ENCODE measurements around the gene ABCD4. TPM values are rescaled to one million over a fixed set of nuclear protein-coding genes. Genes with fewer than 3 reads are reported as not detected.

The ABCD4 gene
- polyA plus RNA-seq, 1 donor (not counting 4 experiments of a cell fraction or from before 2014, with no cell fraction given), result 12.9 TPM

GRCh38 chr14:74299061-74299545 is 3.6 kb downstream of the ABCD4 start:
- H3K4me1 ChIP-seq (ENCODE audit: control insufficient read depth, extremely low read depth, insufficient read depth, low read length), result peaks cover 8% of the 10 kb centered on the region
- dilution Hi-C loops (cut with MboI; ENCODE audit: extremely low pct_ligation_motif_present, low sequenced_read_pairs), result no loop called here
- no peak for TF ChIP-seq EZH2 (IDR thresholded peaks at IDR 0.05; ENCODE audit: low read length)
- TF ChIP-seq, protein P1, sequence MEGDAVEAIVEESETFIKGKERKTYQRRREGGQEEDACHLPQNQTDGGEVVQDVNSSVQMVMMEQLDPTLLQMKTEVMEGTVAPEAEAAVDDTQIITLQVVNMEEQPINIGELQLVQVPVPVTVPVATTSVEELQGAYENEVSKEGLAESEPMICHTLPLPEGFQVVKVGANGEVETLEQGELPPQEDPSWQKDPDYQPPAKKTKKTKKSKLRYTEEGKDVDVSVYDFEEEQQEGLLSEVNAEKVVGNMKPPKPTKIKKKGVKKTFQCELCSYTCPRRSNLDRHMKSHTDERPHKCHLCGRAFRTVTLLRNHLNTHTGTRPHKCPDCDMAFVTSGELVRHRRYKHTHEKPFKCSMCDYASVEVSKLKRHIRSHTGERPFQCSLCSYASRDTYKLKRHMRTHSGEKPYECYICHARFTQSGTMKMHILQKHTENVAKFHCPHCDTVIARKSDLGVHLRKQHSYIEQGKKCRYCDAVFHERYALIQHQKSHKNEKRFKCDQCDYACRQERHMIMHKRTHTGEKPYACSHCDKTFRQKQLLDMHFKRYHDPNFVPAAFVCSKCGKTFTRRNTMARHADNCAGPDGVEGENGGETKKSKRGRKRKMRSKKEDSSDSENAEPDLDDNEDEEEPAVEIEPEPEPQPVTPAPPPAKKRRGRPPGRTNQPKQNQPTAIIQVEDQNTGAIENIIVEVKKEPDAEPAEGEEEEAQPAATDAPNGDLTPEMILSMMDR (optimal IDR thresholded peaks at IDR 0.05 in 1 of 3, IDR thresholded peaks at IDR 0.05 in 1 of 3, conservative IDR thresholded peaks at IDR 0.05 in 1 of 3; ENCODE audit: extremely low read depth in 1 of 3, insufficient read depth in 2 of 3, low read length in 3 of 3), result no peak
- H3K27me3 ChIP-seq (ENCODE audit: control insufficient read depth, extremely low read depth, insufficient read depth, low read length), result no peaks in the 10 kb centered on the region
- no peak overlapping the region for H2AFZ ChIP-seq (ENCODE audit: control insufficient read depth, low read length)
- DNase-seq (ENCODE audit: low read depth, low spot score), result no peak
- H3K9me1 ChIP-seq (ENCODE audit: control insufficient read depth, extremely low read depth, insufficient read depth, low read length), result no peaks in the 10 kb centered on the region
- H4K20me1 ChIP-seq (ENCODE audit: control insufficient read depth, extremely low read depth, insufficient read depth, low read length), result no peaks in the 10 kb centered on the region
- no peak overlapping the region for H3K9ac ChIP-seq (ENCODE audit: control insufficient read depth, extremely low read depth, insufficient read depth, low read length)
- peaks cover 16% of the 10 kb centered on the region for H3K79me2 ChIP-seq (ENCODE audit: control insufficient read depth, insufficient read depth, low read length)
- FAIRE-seq, result no peak
- H3K36me3 ChIP-seq (ENCODE audit: control insufficient read depth in 2 of 2, extremely low read depth in 1 of 2, insufficient read depth in 2 of 2, low read length in 2 of 2), result peaks cover 11 to 12% of the 10 kb centered on the region in 2 experiments
- H3K27ac ChIP-seq (ENCODE audit: control insufficient read depth, insufficient read depth, low read length), result no peak overlapping the region
- H3K4me3 ChIP-seq (ENCODE audit: control insufficient read depth in 2 of 3, extremely low read depth in 1 of 3, insufficient read depth in 2 of 3, low read depth in 1 of 3, low read length in 3 of 3), result no peak overlapping the region
- H3K4me2 ChIP-seq (ENCODE audit: control insufficient read depth, extremely low read depth, insufficient read depth, low read depth, low read length), result no peak overlapping the region
- H3K9me3 ChIP-seq (ENCODE audit: control insufficient read depth, low read depth, low read length), result no peaks in the 10 kb centered on the region

GRCh38 chr14:74297986-74298385 is 4.7 kb downstream of the ABCD4 start:
- Histone ChIP-seq H3K79me2 (ENCODE audit: control insufficient read depth, insufficient read depth, low read length) (peaks cover 16% of the 10 kb centered on the region), H3K9ac (ENCODE audit: control insufficient read depth, extremely low read depth, insufficient read depth, low read length) (no peak overlapping the region), H3K9me3 (ENCODE audit: control insufficient read depth, low read depth, low read length) (no peaks in the 10 kb centered on the region), H3K4me1 (ENCODE audit: control insufficient read depth, extremely low read depth, insufficient read depth, low read length) (peaks cover 8% of the 10 kb centered on the region), H3K4me3 (ENCODE audit: control insufficient read depth in 2 of 3, extremely low read depth in 1 of 3, insufficient read depth in 2 of 3, low read depth in 1 of 3, low read length in 3 of 3) (no peak overlapping the region), H3K9me1 (ENCODE audit: control insufficient read depth, extremely low read depth, insufficient read depth, low read length) (no peaks in the 10 kb centered on the region), H3K4me2 (ENCODE audit: control insufficient read depth, extremely low read depth, insufficient read depth, low read depth, low read length) (no peak overlapping the region), H2AFZ (ENCODE audit: control insufficient read depth, low read length) (no peak overlapping the region), H3K27me3 (ENCODE audit: control insufficient read depth, extremely low read depth, insufficient read depth, low read length) (no peaks in the 10 kb centered on the region), H3K36me3 (ENCODE audit: control insufficient read depth in 2 of 2, extremely low read depth in 1 of 2, insufficient read depth in 2 of 2, low read length in 2 of 2) (peaks cover 11 to 12% of the 10 kb centered on the region in 2 experiments), H3K27ac (ENCODE audit: control insufficient read depth, insufficient read depth, low read length) (no peak overlapping the region), H4K20me1 (ENCODE audit: control insufficient read depth, extremely low read depth, insufficient read depth, low read length) (no peaks in the 10 kb centered on the region)
- DNase-seq (ENCODE audit: low read depth, low spot score) (no peak), FAIRE-seq (no peak)
- no peak for TF ChIP-seq EZH2 (IDR thresholded peaks at IDR 0.05; ENCODE audit: low read length)
- TF ChIP-seq, protein P1 (optimal IDR thresholded peaks at IDR 0.05 in 1 of 3, IDR thresholded peaks at IDR 0.05 in 1 of 3, conservative IDR thresholded peaks at IDR 0.05 in 1 of 3; ENCODE audit: extremely low read depth in 1 of 3, insufficient read depth in 2 of 3, low read length in 3 of 3), result no peak
- dilution Hi-C loops (cut with MboI; ENCODE audit: extremely low pct_ligation_motif_present, low sequenced_read_pairs), result no loop called here
